Cardiac muscle cell (in vitro differentiated cells and primary cell): ENCODE data around the gene PRG2. TPM values are rescaled to one million over a fixed set of nuclear protein-coding genes. Genes with fewer than 3 reads are reported as not detected.
"Not testable (repeated sequence)": the region's sequence is repeated elsewhere in the genome, so short reads cannot be mapped to it uniquely, and the experiment has no call there.

ENCODE experiments used
- DNase-seq, 2 donors: peaks; one replicate each; pipeline versions ENCODE4 v3.0.0 to v3.0.0-alpha.2; 2010 to 2017; ENCODE audit warnings: low read depth in 1 of 2, low spot score in 1 of 2
- H3K27ac ChIP-seq: fragments of 200-600 bp; sonication (generic); 2 replicates; pipeline ENCODE4 v1.5.1; 2016
- H3K27me3 ChIP-seq: fragments of 200-600 bp; sonication (generic); 2 replicates; pipeline ENCODE4 v1.6.0; 2016; ENCODE audit warnings: control low read depth
- H3K36me3 ChIP-seq: fragments of 200-600 bp; sonication (generic); 2 replicates; pipeline ENCODE4 v1.5.1; 2016; ENCODE audit warnings: control low read depth
- H3K4me1 ChIP-seq: fragments of 200-600 bp; sonication (generic); 2 replicates; pipeline ENCODE4 v1.8.1; 2017; ENCODE audit warnings: low read depth, mild to moderate bottlenecking, mixed run types
- H3K4me3 ChIP-seq: fragments of 200-600 bp; sonication (generic); 2 replicates; pipeline ENCODE4 v1.5.1; 2016; ENCODE audit warnings: mild to moderate bottlenecking
- H3K9me3 ChIP-seq: fragments of 200-600 bp; sonication (generic); 2 replicates; pipeline ENCODE4 v1.5.1; 2017; ENCODE audit warnings: low read depth, mild to moderate bottlenecking, control low read depth
- CTCF ChIP-seq: IDR thresholded peaks from 2 replicates; pipeline ENCODE4 v1.5.1; 2012; ENCODE audit warnings: low read depth, mild to moderate bottlenecking, low read length
- polyA plus RNA-seq: library from polyadenylated mRNA; unstranded; fragments of >200 nt; fragmentation: Nextera tagmentation; extraction: Ambion mirVana; gene quantifications from 2 replicates; pipeline ENCODE4 v1.2.1, GENCODE V29; 2016
- total RNA-seq: library from RNA; depleted of rRNA; stranded (reverse); fragments of >200 nt; gene quantifications from 2 replicates; pipeline ENCODE4 v1.2.3, GENCODE V29; 2016

PRG2 gene
- total and polyA plus RNA-seq, 2 experiments from 2014 or later: not detected

GRCh38 chr11:57338142-57338541 is 52.3 kb downstream of the PRG2 start, which contains the start of gene P2RX3:
Gene P2RX3, plus strand, starts transcription at chr11:57338352. Its CDS starts 199 bp downstream, at chr11:57338551.
- H3K36me3 ChIP-seq: no peaks in the 10 kb centered on the region
- H3K4me1 ChIP-seq: peaks cover 24% of the 10 kb centered on the region
- no peak within 1 kb of the TSS for H3K4me3 ChIP-seq
- H3K9me3 ChIP-seq: no peaks in the 10 kb centered on the region
- no peak for DNase-seq
- no peaks in the 10 kb centered on the region for H3K27me3 ChIP-seq
- no peak for TF ChIP-seq CTCF
- H3K27ac ChIP-seq: no peak within 1 kb of the TSS

- H3K4me1 ChIP-seq: peaks cover 17% of the 10 kb centered on the region
- H3K27ac ChIP-seq, H3K36me3 ChIP-seq, H3K9me3 ChIP-seq, H3K27me3 ChIP-seq, DNase-seq, H3K4me3 ChIP-seq: not testable (repeated sequence)
These were observed 53.6 kb downstream of the PRG2 start for GRCh38 chr11:57336856-57337255.

Other genes starting within 250 kb of the PRG2 start
- 0.11 and 0.21 TPM in 2 replicates for gene LRRC55, start 208.7 kb downstream of the PRG2 start, total RNA-seq
- gene LRRC55, start 208.7 kb downstream of the PRG2 start, polyA plus RNA-seq: 0.12 TPM in 1 of 2 replicates, not detected in the other
- 9.8 and 16.0 TPM in 2 replicates for gene APLNR, start 153.4 kb downstream of the PRG2 start, total RNA-seq
- gene APLNR, start 153.4 kb downstream of the PRG2 start, polyA plus RNA-seq: 7.2 and 13.6 TPM in 2 replicates
- gene TNKS1BP1, start 65.7 kb downstream of the PRG2 start, total RNA-seq: 58.9 and 69.1 TPM in 2 replicates
- gene TNKS1BP1, start 65.7 kb downstream of the PRG2 start, polyA plus RNA-seq: 62.1 and 67.1 TPM in 2 replicates
- gene SSRP1, start 54.8 kb downstream of the PRG2 start, total RNA-seq: 112 and 180 TPM in 2 replicates
- gene SSRP1, start 54.8 kb downstream of the PRG2 start, polyA plus RNA-seq: 87.0 and 112 TPM in 2 replicates
- 0.09 and 0.18 TPM in 2 replicates for gene P2RX3, start 52.3 kb downstream of the PRG2 start, total RNA-seq
- gene P2RX3, start 52.3 kb downstream of the PRG2 start, polyA plus RNA-seq: 0.39 and 0.62 TPM in 2 replicates
- not detected in 2 replicates for gene PRG3, start 9.5 kb downstream of the PRG2 start, total RNA-seq
- gene PRG3, start 9.5 kb downstream of the PRG2 start, polyA plus RNA-seq: not detected in 2 replicates
- gene SLC43A3, start 36.5 kb upstream of the PRG2 start, total RNA-seq: 1.7 and 1.9 TPM in 2 replicates
- gene SLC43A3, start 36.5 kb upstream of the PRG2 start, polyA plus RNA-seq: 5.8 and 6.8 TPM in 2 replicates
- 0.09 and 0.11 TPM in 2 replicates for gene RTN4RL2, start 69.9 kb upstream of the PRG2 start, total RNA-seq
- 0.61 and 1.3 TPM in 2 replicates for gene RTN4RL2, start 69.9 kb upstream of the PRG2 start, polyA plus RNA-seq
- 13.3 and 24.6 TPM in 2 replicates for gene SLC43A1, start 125.1 kb upstream of the PRG2 start, total RNA-seq
- gene SLC43A1, start 125.1 kb upstream of the PRG2 start, polyA plus RNA-seq: 11.2 and 23.7 TPM in 2 replicates
- 32.6 and 45.1 TPM in 2 replicates for gene TIMM10, start 140.1 kb upstream of the PRG2 start, total RNA-seq
- gene TIMM10, start 140.1 kb upstream of the PRG2 start, polyA plus RNA-seq: 57.3 and 64.7 TPM in 2 replicates
- gene SMTNL1, start 146.9 kb upstream of the PRG2 start, total RNA-seq: 0.11 TPM in 1 of 2 replicates, not detected in the other
- gene SMTNL1, start 146.9 kb upstream of the PRG2 start, polyA plus RNA-seq: 0.47 and 0.89 TPM in 2 replicates
- 113 and 129 TPM in 2 replicates for gene UBE2L6, start 177.0 kb upstream of the PRG2 start, total RNA-seq
- 158 and 231 TPM in 2 replicates for gene UBE2L6, start 177.0 kb upstream of the PRG2 start, polyA plus RNA-seq
- 42.8 and 51.9 TPM in 2 replicates for gene SERPING1, start 207.0 kb upstream of the PRG2 start, total RNA-seq
- 80.7 and 123 TPM in 2 replicates for gene SERPING1, start 207.0 kb upstream of the PRG2 start, polyA plus RNA-seq